ENCODE data around the gene ELAVL2.

Gene ELAVL2

GRCh38 chr9:23821375-23822181 lies 4.5 kb downstream of the ELAVL2 start:
- DNase-seq (ENCODE audit: low read depth in 3 of 3, low spot score in 1 of 3): no peak

GRCh38 chr9:23820451-23821374 lies 5.3 kb downstream of the ELAVL2 start:
- DNase-seq (ENCODE audit: low read depth in 3 of 3, low spot score in 1 of 3): no peak

GRCh38 chr9:23819403-23819802 lies 6.6 kb downstream of the ELAVL2 start:
- no peak for DNase-seq (ENCODE audit: low read depth in 3 of 3, low spot score in 1 of 3)

GRCh38 chr9:23814243-23814642 lies 11.8 kb downstream of the ELAVL2 start:
- DNase-seq (ENCODE audit: low read depth in 3 of 3, low spot score in 1 of 3): no peak

- DNase-seq (ENCODE audit: low read depth in 3 of 3, low spot score in 1 of 3): no peak
Observed at GRCh38 chr9:23812673-23813072, 13.4 kb downstream of the ELAVL2 start.

GRCh38 chr9:23811633-23812032 lies 14.4 kb downstream of the ELAVL2 start:
- DNase-seq (ENCODE audit: low read depth in 3 of 3, low spot score in 1 of 3): no peak

DNA sequence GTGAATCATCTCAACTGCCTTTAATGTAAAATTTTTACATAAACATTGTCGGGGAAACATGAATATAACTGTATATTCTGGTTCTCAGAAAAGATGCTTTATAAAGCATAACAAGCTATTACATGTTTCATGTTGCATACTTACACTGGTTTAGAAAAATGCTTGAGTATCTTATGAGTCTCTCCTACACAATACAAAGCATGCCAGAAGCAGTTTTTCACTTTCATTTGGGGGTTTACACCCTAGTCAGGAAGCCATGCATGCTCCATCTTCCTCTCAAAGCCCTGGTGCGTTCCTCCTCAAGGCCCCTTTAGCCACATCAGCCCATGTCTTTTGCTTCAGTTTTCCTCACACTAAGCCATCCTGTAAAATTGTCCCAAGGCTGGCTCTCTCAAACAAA lies 22.8 kb downstream of the ELAVL2 start:
- no peak for DNase-seq (ENCODE audit: low read depth in 3 of 3, low spot score in 1 of 3)

DNA sequence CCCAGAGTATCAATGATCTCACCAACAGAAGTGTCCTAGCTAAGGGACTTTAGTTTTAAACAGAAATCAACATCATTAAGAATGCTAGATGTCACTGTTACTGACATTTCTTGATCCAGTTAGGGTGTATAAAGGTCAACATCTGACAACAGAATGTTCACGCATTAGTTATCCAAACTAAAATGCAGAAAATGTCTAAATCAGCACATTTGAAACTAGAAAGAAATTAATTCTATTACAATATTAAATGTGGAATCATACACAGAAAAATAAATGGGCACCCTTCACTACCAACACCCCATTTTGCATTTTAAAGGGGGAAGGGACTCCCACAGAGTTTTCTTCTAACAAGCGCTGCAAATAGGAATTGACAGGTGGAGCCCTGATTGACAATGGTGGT lies 24.5 kb downstream of the ELAVL2 start:
- no peak for DNase-seq (ENCODE audit: low read depth in 3 of 3, low spot score in 1 of 3)

GRCh38 chr9:23799521-23799920 lies 26.5 kb downstream of the ELAVL2 start:
- DNase-seq (ENCODE audit: low read depth in 3 of 3, low spot score in 1 of 3): no peak

GRCh38 chr9:23798325-23798724 lies 27.7 kb downstream of the ELAVL2 start:
- DNase-seq (ENCODE audit: low read depth in 3 of 3, low spot score in 1 of 3): no peak

- no peak for DNase-seq (ENCODE audit: low read depth in 3 of 3, low spot score in 1 of 3)
Observed at GRCh38 chr9:23796209-23796608, 29.8 kb downstream of the ELAVL2 start.

DNA sequence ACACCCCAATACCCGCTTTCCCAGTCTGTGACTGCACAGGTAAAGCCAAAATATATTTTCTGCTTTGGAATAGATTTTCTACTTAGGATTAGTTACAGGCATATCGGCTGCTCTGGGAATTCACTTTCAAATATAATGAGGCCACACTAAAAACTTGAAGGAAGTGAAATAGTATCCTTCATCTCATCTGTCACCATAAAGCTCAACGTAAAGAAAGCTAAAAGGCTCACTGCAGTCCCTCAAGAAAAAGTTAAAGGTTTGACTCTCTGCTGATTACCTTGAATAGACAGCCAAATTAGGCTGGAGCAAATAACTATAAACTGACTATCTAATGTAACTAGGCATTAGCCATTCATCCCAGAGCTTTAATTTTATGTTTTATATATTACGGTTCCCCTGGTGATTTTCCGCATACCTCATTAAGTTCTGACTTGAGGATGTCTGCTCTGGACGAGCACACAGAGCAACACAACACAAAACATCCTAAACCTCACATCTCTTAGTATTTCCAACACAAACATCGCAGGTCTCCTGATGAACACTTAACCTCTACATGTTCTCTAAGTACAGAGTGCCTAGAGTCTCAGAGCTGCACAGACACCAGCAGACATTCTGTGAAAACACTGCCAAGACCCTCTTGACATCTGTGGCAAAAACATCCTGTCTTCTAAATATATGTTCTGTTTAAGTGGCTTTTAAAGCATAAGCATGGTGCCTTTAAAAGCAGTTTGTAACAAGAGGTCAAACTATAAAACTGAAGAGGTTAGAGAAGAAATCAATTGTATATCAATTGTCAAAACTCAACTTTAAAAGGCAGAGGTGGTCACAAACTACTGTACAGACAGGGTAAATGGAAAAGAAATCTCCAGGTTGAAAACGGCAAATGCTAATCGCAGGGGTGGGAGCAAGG lies 35.4 kb downstream of the ELAVL2 start:
- DNase-seq (ENCODE audit: low read depth in 3 of 3, low spot score in 1 of 3): no peak

DNA sequence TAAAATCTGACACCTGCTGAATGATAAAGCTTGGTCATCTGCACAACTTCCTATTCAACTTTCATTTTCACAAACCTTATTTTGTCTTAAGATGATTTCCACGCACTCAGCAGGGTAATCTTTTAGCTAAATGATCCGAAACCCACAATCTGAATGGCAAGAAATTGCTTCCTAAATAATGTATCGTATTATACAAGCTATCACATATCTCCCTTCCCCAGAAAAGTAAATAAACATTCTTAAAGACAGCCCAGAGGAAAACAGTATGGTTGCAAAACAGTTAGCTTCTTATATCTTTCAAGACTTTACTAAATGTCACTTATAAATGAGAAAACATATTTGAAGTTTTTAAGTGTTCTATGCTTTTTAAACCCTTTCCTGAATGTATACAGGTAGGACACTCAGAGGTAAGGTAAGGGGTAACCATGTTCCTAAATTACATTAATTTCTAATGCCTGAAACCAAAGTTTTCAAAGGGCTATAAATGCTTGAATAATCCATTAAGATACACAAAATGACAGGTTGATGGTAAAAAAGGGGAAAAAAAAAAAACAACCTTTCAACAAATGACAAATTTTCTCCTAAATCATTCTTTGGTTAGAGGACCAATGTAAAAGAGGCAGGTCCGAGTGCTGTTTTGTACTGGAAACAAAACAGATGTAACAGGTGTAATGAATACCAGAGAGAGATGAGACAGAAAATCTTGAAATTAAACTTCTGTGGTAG lies 36.3 kb downstream of the ELAVL2 start:
- DNase-seq (ENCODE audit: low read depth in 3 of 3, low spot score in 1 of 3): no peak

DNA sequence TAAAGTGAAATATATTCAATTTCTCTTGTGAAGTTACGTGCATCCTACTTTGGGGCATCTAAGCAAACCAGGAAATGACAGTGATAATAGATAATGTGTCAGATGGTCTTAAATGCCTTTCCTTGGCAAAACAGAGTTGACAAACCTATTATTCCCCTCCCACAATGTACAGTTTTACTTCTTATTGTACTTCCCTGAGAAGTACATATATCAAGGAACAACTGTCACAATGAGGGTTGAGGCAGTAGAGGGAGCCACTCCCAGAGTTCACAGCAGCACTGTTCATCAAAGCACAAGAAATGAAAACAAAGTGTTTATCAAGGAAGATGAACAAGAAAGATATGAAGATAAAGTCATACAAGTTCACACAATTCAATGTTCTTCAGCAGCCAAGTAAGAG lies 41.1 kb downstream of the ELAVL2 start:
- no peak for DNase-seq (ENCODE audit: low read depth in 3 of 3, low spot score in 1 of 3)

DNA sequence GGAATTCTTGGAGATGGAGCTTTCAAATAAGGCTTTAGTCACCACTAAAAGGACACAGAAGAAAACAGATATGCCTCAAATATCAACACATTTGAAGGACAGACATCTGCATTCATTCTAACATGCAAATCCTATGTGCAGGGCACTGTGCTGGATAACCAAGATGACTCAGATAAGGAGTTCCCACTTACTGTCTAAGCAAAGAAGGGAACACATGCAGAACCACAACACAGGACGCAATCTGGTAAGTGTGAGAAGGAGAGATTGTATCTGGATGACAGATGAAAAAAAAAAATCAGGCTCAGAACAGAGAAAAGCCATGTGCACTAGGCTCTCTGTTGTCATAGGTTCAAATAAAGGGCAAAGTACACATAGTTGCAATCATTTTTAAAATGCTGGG lies 42.5 kb downstream of the ELAVL2 start:
- no peak for DNase-seq (ENCODE audit: low read depth in 3 of 3, low spot score in 1 of 3)

GRCh38 chr9:23779220-23779619 lies 46.8 kb downstream of the ELAVL2 start:
- DNase-seq (ENCODE audit: low read depth in 3 of 3, low spot score in 1 of 3): no peak

DNA sequence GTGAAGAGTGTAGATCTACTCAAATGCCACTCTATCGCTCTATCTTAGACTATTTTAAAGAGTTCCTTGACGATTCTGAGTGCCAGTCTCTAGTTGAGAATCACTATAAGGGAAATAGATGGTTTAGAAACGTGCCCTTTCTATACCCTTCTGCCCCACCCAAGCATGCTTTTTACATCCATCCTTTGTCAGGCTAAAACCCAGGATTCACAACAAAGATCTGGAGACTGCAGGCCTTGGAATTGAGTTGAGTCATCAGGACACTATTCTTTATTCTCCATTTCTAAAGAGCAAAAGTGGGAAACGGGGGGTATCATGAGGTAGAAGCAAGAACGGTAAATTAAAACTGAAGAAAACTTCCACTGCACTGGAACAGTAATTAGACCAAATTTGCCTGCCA lies 48.7 kb downstream of the ELAVL2 start:
- no peak for DNase-seq (ENCODE audit: low read depth in 3 of 3, low spot score in 1 of 3)

DNA sequence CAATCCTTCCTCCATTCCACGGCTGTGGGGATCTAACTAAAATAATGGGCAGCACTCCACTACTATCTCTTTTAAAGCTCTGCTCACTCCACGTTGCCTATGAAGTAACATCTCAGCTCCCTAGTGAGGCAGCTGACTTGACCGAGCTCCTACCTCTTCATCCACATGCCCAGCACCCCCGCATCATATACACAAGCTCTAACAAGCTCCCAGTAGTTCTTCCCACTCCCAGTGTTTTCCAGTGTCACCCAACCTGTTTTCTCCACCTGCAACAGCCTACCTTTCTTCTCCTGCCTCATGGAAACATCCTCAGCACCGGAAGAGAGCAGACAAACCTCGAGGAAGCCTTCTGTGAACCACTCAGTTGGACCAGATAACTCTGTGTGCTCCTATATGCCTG lies 50.5 kb downstream of the ELAVL2 start:
- DNase-seq (ENCODE audit: low read depth in 3 of 3, low spot score in 1 of 3): no peak

DNA sequence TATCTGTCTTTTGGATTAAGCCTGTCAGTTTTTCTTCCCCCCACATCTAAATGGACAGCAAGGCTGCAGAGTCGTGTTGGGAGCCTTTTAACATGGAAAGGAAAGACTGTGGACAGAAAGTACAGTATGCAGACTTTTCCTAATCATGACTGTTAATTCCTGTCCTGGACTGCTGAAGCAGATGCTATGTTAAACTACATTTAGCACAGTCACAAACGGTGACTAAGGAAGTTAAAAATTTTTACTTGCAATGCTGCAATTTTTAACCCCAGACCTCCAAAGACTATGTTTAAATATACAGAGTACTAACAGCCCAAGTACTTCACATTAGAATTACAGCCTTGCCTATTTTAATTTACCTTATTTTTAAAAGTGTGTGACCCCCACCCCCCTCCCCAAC lies 51.8 kb downstream of the ELAVL2 start:
- no peak for DNase-seq (ENCODE audit: low read depth in 3 of 3, low spot score in 1 of 3)

- no peak for DNase-seq (ENCODE audit: low read depth in 3 of 3, low spot score in 1 of 3)
Observed at GRCh38 chr9:23772385-23772783, 53.7 kb downstream of the ELAVL2 start.
